C4-2B (cell line): ENCODE data around the gene ZNF672.

Experiments
- ZFX ChIP-seq: fragments of 450-650 bp; IDR thresholded peaks from 2 replicates; pipeline ENCODE4 v1.6.1; 2017
- TF ChIP-seq, protein P1 (sequence below): fragments of 450-650 bp; conservative IDR thresholded peaks from 2 replicates; pipeline ENCODE4 v1.5.1; 2017; ENCODE audit warnings: mild to moderate bottlenecking

- TF ChIP-seq, protein P1, sequence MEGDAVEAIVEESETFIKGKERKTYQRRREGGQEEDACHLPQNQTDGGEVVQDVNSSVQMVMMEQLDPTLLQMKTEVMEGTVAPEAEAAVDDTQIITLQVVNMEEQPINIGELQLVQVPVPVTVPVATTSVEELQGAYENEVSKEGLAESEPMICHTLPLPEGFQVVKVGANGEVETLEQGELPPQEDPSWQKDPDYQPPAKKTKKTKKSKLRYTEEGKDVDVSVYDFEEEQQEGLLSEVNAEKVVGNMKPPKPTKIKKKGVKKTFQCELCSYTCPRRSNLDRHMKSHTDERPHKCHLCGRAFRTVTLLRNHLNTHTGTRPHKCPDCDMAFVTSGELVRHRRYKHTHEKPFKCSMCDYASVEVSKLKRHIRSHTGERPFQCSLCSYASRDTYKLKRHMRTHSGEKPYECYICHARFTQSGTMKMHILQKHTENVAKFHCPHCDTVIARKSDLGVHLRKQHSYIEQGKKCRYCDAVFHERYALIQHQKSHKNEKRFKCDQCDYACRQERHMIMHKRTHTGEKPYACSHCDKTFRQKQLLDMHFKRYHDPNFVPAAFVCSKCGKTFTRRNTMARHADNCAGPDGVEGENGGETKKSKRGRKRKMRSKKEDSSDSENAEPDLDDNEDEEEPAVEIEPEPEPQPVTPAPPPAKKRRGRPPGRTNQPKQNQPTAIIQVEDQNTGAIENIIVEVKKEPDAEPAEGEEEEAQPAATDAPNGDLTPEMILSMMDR = no peak
- no peak for TF ChIP-seq ZFX
These were observed 59.7 kb downstream of the ZNF672 start for GRCh38 chr1:248897412-248898337.
